ENCODE measurements around the gene PARD3B.

PARD3B gene

GRCh38 chr2:205091411-205091810, 546.1 kb downstream of the PARD3B start:
- in situ Hi-C loops (cut with MboI; ENCODE audit: low sequenced_read_pairs) = no loop called here
- H3K36me3 ChIP-seq (replicated peaks) = no peaks in the 10 kb centered on the region
- H3K9me3 ChIP-seq = no peaks in the 10 kb centered on the region
- H3K4me1 ChIP-seq = peaks cover 4% of the 10 kb centered on the region
- H3K4me3 ChIP-seq = no peak overlapping the region
- DNase-seq (ENCODE audit: low spot score in 2 of 2) = no peak
- no peaks in the 10 kb centered on the region for H3K27me3 ChIP-seq (ENCODE audit: low read depth)

- no peak for DNase-seq (ENCODE audit: low spot score in 2 of 2)
- no peak overlapping the region for H3K4me3 ChIP-seq
- H3K9me3 ChIP-seq = no peaks in the 10 kb centered on the region
- no peaks in the 10 kb centered on the region for H3K4me1 ChIP-seq
- no peaks in the 10 kb centered on the region for H3K36me3 ChIP-seq (replicated peaks)
- in situ Hi-C loops (cut with MboI; ENCODE audit: low sequenced_read_pairs) = no loop called here
- no peaks in the 10 kb centered on the region for H3K27me3 ChIP-seq (ENCODE audit: low read depth)
Observed at GRCh38 chr2:205094031-205094430, 548.8 kb downstream of the PARD3B start.

- Histone ChIP-seq H3K4me3 (no peak overlapping the region), H3K4me1 (no peaks in the 10 kb centered on the region), H3K9me3 (no peaks in the 10 kb centered on the region), H3K36me3 (replicated peaks) (no peaks in the 10 kb centered on the region), H3K27me3 (ENCODE audit: low read depth) (no peaks in the 10 kb centered on the region)
- in situ Hi-C loops (cut with MboI; ENCODE audit: low sequenced_read_pairs) = no loop called here
- DNase-seq (ENCODE audit: low spot score in 2 of 2) = no peak
Observed at GRCh38 chr2:205103699-205104098, 558.4 kb downstream of the PARD3B start.

GRCh38 chr2:205107810-205108209, 562.5 kb downstream of the PARD3B start:
- in situ Hi-C loops (cut with MboI; ENCODE audit: low sequenced_read_pairs) = no loop called here
- no peak for DNase-seq (ENCODE audit: low spot score in 2 of 2)
- no peaks in the 10 kb centered on the region for H3K9me3 ChIP-seq
- no peaks in the 10 kb centered on the region for H3K27me3 ChIP-seq (ENCODE audit: low read depth)
- H3K36me3 ChIP-seq (replicated peaks) = no peaks in the 10 kb centered on the region
- H3K4me1 ChIP-seq = no peaks in the 10 kb centered on the region
- no peak overlapping the region for H3K4me3 ChIP-seq

GRCh38 chr2:205115511-205115910, 570.2 kb downstream of the PARD3B start:
- H3K4me1 ChIP-seq = no peaks in the 10 kb centered on the region
- in situ Hi-C loops (cut with MboI; ENCODE audit: low sequenced_read_pairs) = no loop called here
- no peak for DNase-seq (ENCODE audit: low spot score in 2 of 2)

GRCh38 chr2:205117125-205117524, 571.9 kb downstream of the PARD3B start:
- H3K4me3 ChIP-seq = no peak overlapping the region
- in situ Hi-C loops (cut with MboI; ENCODE audit: low sequenced_read_pairs) = no loop called here

More at GRCh38 chr2:205115511-205115910, 570.2 kb downstream of the PARD3B start:
- Histone ChIP-seq H3K36me3 (replicated peaks) (no peaks in the 10 kb centered on the region), H3K27me3 (ENCODE audit: low read depth) (no peaks in the 10 kb centered on the region), H3K4me3 (no peak overlapping the region), H3K9me3 (no peaks in the 10 kb centered on the region)

GRCh38 chr2:205119136-205119535, 573.9 kb downstream of the PARD3B start:
- H3K9me3 ChIP-seq = no peaks in the 10 kb centered on the region
- in situ Hi-C loops (cut with MboI; ENCODE audit: low sequenced_read_pairs) = no loop called here
- no peaks in the 10 kb centered on the region for H3K27me3 ChIP-seq (ENCODE audit: low read depth)
- no peak overlapping the region for H3K4me3 ChIP-seq
- no peak for DNase-seq (ENCODE audit: low spot score in 2 of 2)
- H3K36me3 ChIP-seq (replicated peaks) = no peaks in the 10 kb centered on the region
- no peaks in the 10 kb centered on the region for H3K4me1 ChIP-seq

More at GRCh38 chr2:205117125-205117524, 571.9 kb downstream of the PARD3B start:
- H3K27me3 ChIP-seq (ENCODE audit: low read depth) = no peaks in the 10 kb centered on the region
- H3K4me1 ChIP-seq = no peaks in the 10 kb centered on the region
- no peaks in the 10 kb centered on the region for H3K9me3 ChIP-seq
- no peaks in the 10 kb centered on the region for H3K36me3 ChIP-seq (replicated peaks)
- no peak for DNase-seq (ENCODE audit: low spot score in 2 of 2)

- Histone ChIP-seq H3K27me3 (ENCODE audit: low read depth) (no peaks in the 10 kb centered on the region), H3K4me1 (no peaks in the 10 kb centered on the region), H3K9me3 (no peaks in the 10 kb centered on the region), H3K4me3 (no peak overlapping the region), H3K36me3 (replicated peaks) (no peaks in the 10 kb centered on the region)
- in situ Hi-C loops (cut with MboI; ENCODE audit: low sequenced_read_pairs) = no loop called here
- DNase-seq (ENCODE audit: low spot score in 2 of 2) = no peak
Observed at GRCh38 chr2:205128726-205129125, 583.5 kb downstream of the PARD3B start.

- H3K4me1 ChIP-seq = no peaks in the 10 kb centered on the region
- no peaks in the 10 kb centered on the region for H3K36me3 ChIP-seq (replicated peaks)
- no peaks in the 10 kb centered on the region for H3K9me3 ChIP-seq
- DNase-seq (ENCODE audit: low spot score in 2 of 2) = no peak
- in situ Hi-C loops (cut with MboI; ENCODE audit: low sequenced_read_pairs) = no loop called here
- no peaks in the 10 kb centered on the region for H3K27me3 ChIP-seq (ENCODE audit: low read depth)
- no peak overlapping the region for H3K4me3 ChIP-seq
Observed at GRCh38 chr2:205129531-205129930, 584.3 kb downstream of the PARD3B start.

GRCh38 chr2:205130111-205130829, 585.0 kb downstream of the PARD3B start:
- no peaks in the 10 kb centered on the region for H3K9me3 ChIP-seq
- no peaks in the 10 kb centered on the region for H3K4me1 ChIP-seq
- no peaks in the 10 kb centered on the region for H3K27me3 ChIP-seq (ENCODE audit: low read depth)
- in situ Hi-C loops (cut with MboI; ENCODE audit: low sequenced_read_pairs) = no loop called here
- H3K36me3 ChIP-seq (replicated peaks) = no peaks in the 10 kb centered on the region
- DNase-seq (ENCODE audit: low spot score in 2 of 2) = no peak
- no peak overlapping the region for H3K4me3 ChIP-seq

GRCh38 chr2:205133544-205133943, 588.3 kb downstream of the PARD3B start:
- Histone ChIP-seq H3K9me3 (no peaks in the 10 kb centered on the region), H3K27me3 (ENCODE audit: low read depth) (no peaks in the 10 kb centered on the region), H3K4me3 (no peak overlapping the region), H3K4me1 (no peaks in the 10 kb centered on the region), H3K36me3 (replicated peaks) (no peaks in the 10 kb centered on the region)
- in situ Hi-C loops (cut with MboI; ENCODE audit: low sequenced_read_pairs) = no loop called here
- DNase-seq (ENCODE audit: low spot score in 2 of 2) = no peak

- in situ Hi-C loops (cut with MboI; ENCODE audit: low sequenced_read_pairs) = no loop called here
- H3K9me3 ChIP-seq = no peaks in the 10 kb centered on the region
- H3K4me3 ChIP-seq = no peak overlapping the region
- no peak for DNase-seq (ENCODE audit: low spot score in 2 of 2)
- no peaks in the 10 kb centered on the region for H3K27me3 ChIP-seq (ENCODE audit: low read depth)
- no peaks in the 10 kb centered on the region for H3K36me3 ChIP-seq (replicated peaks)
- peaks cover 5% of the 10 kb centered on the region for H3K4me1 ChIP-seq
Observed at GRCh38 chr2:205138735-205139134, 593.5 kb downstream of the PARD3B start.

GRCh38 chr2:205139822-205140463, 594.7 kb downstream of the PARD3B start:
- H3K27me3 ChIP-seq (ENCODE audit: low read depth) = no peaks in the 10 kb centered on the region
- no peak overlapping the region for H3K4me3 ChIP-seq
- H3K9me3 ChIP-seq = no peaks in the 10 kb centered on the region
- DNase-seq (ENCODE audit: low spot score in 2 of 2) = peak; percentile 29 to 38
- in situ Hi-C loops (cut with MboI; ENCODE audit: low sequenced_read_pairs) = no loop called here
- peaks cover 5% of the 10 kb centered on the region for H3K4me1 ChIP-seq
- no peaks in the 10 kb centered on the region for H3K36me3 ChIP-seq (replicated peaks)

- Histone ChIP-seq H3K27me3 (ENCODE audit: low read depth) (no peaks in the 10 kb centered on the region), H3K4me1 (peaks cover 5% of the 10 kb centered on the region), H3K4me3 (no peak overlapping the region), H3K36me3 (replicated peaks) (no peaks in the 10 kb centered on the region), H3K9me3 (no peaks in the 10 kb centered on the region)
- no peak for DNase-seq (ENCODE audit: low spot score in 2 of 2)
- in situ Hi-C loops (cut with MboI; ENCODE audit: low sequenced_read_pairs) = no loop called here
Observed at GRCh38 chr2:205141381-205141780, 596.1 kb downstream of the PARD3B start.

All from HAP-1 (cell line).